Activated T-cell treated with anti-CD3 and anti-CD28 coated beads, Interleukin-2, amount 50 U/mL, for 1 hour (primary cell): Measurements from ENCODE around the gene ITIH5.
"Not testable (repeated sequence)": the region's sequence is repeated elsewhere in the genome, so short reads cannot be mapped to it uniquely, and the experiment has no call there.

ENCODE experiments used
- DNase-seq: peaks from one replicate; pipeline ENCODE4 v3.0.0-alpha.2; 2020

ITIH5 gene

GRCh38 chr10:7687228-7687907 lies 20.6 kb upstream of the ITIH5 start:
- peak; percentile 64 for DNase-seq

GRCh38 chr10:7686351-7687171 lies 19.8 kb upstream of the ITIH5 start:
- no peak for DNase-seq

GRCh38 chr10:7680078-7680477 lies 13.3 kb upstream of the ITIH5 start:
- DNase-seq: not testable (repeated sequence)

- DNase-seq: no peak
Measured at GRCh38 chr10:7679256-7679655, 12.5 kb upstream of the ITIH5 start.

GRCh38 chr10:7672341-7673134 lies 5.8 kb upstream of the ITIH5 start:
- DNase-seq: no peak

GRCh38 chr10:7670157-7670556 lies 3.4 kb upstream of the ITIH5 start:
- no peak for DNase-seq

- peak; percentile 20 for DNase-seq
Measured at GRCh38 chr10:7667262-7668141, 736 bp upstream of the ITIH5 start.

GRCh38 chr10:7665767-7666166 lies 999 bp downstream of the ITIH5 start:
- no peak for DNase-seq

GRCh38 chr10:7664707-7665106 lies 2.1 kb downstream of the ITIH5 start:
- no peak for DNase-seq

GRCh38 chr10:7662522-7662921 lies 4.2 kb downstream of the ITIH5 start:
- DNase-seq: no peak

GRCh38 chr10:7659560-7659959 lies 7.2 kb downstream of the ITIH5 start:
- DNase-seq: no peak

- DNase-seq: no peak
Measured at GRCh38 chr10:7657552-7657951, 9.2 kb downstream of the ITIH5 start.

- not testable (repeated sequence) for DNase-seq
Measured at GRCh38 chr10:7657079-7657478, 9.7 kb downstream of the ITIH5 start.

GRCh38 chr10:7651853-7652470 lies 14.8 kb downstream of the ITIH5 start:
- no peak for DNase-seq

GRCh38 chr10:7649673-7650300 lies 17.0 kb downstream of the ITIH5 start:
- DNase-seq: no peak

GRCh38 chr10:7647062-7647664 lies 19.6 kb downstream of the ITIH5 start:
- no peak for DNase-seq

- no peak for DNase-seq
Measured at GRCh38 chr10:7642491-7643011, 24.2 kb downstream of the ITIH5 start.

GRCh38 chr10:7635408-7636125 lies 31.2 kb downstream of the ITIH5 start:
- no peak for DNase-seq

- no peak for DNase-seq
Measured at GRCh38 chr10:7634142-7634894, 32.4 kb downstream of the ITIH5 start.
